ENCODE data around the gene CNOT4. TPM values are rescaled to one million over a fixed set of nuclear protein-coding genes. Genes with fewer than 3 reads are reported as not detected.

The CNOT4 gene
- total RNA-seq, 1 donor from 2014 or later, result 25.8 TPM

- no peaks in the 10 kb centered on the region for H3K4me1 ChIP-seq
- DNase-seq (no peak), ATAC-seq (no peak)
- H3K36me3 ChIP-seq, result peaks cover 21% of the 10 kb centered on the region
- no peaks in the 10 kb centered on the region for H3K27me3 ChIP-seq
- intact Hi-C loops (cut with DNase I), result no loop called here
- no peak overlapping the region for H3K4me3 ChIP-seq
- no peak overlapping the region for H3K27ac ChIP-seq
- H3K9me3 ChIP-seq, result no peaks in the 10 kb centered on the region
- TF ChIP-seq CTCF (IDR thresholded peaks at IDR 0.05), result no peak
Measured at GRCh38 chr7:135409845-135410542, 99.9 kb downstream of the CNOT4 start.

DNA sequence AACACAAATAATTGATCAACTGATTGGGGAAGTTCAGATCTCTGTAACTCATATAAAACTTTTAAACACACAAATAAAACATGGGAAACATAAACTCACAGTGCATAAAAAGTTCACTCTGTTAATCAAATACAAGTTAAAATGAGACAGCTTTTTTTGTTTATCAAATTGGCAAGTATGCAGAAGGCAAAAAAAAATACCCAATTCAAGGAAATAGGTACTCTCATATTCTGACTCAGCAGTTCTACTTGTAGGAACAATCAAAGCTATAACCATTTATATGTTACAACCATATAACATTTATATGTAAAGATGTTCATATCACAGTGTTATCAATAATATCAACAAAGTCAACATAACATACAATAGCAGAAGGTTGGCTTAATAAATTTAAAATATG is 102.0 kb downstream of the CNOT4 start:
- no peak for TF ChIP-seq CTCF (IDR thresholded peaks at IDR 0.05)
- no peaks in the 10 kb centered on the region for H3K27me3 ChIP-seq
- no peak overlapping the region for H3K27ac ChIP-seq
- intact Hi-C loops (cut with DNase I), result no loop called here
- peaks cover 16% of the 10 kb centered on the region for H3K36me3 ChIP-seq
- no peaks in the 10 kb centered on the region for H3K4me1 ChIP-seq
- no peak for ATAC-seq
- H3K9me3 ChIP-seq, result no peaks in the 10 kb centered on the region
- no peak overlapping the region for H3K4me3 ChIP-seq
- no peak for DNase-seq

GRCh38 chr7:135406918-135407317 is 103.0 kb downstream of the CNOT4 start:
- no peak for DNase-seq
- Histone ChIP-seq H3K27ac (no peak overlapping the region), H3K36me3 (peaks cover 15% of the 10 kb centered on the region), H3K9me3 (no peaks in the 10 kb centered on the region), H3K4me1 (no peaks in the 10 kb centered on the region), H3K27me3 (no peaks in the 10 kb centered on the region), H3K4me3 (no peak overlapping the region)
- ATAC-seq, result no peak
- no peak for TF ChIP-seq CTCF (IDR thresholded peaks at IDR 0.05)
- intact Hi-C loops (cut with DNase I), result no loop called here

DNA sequence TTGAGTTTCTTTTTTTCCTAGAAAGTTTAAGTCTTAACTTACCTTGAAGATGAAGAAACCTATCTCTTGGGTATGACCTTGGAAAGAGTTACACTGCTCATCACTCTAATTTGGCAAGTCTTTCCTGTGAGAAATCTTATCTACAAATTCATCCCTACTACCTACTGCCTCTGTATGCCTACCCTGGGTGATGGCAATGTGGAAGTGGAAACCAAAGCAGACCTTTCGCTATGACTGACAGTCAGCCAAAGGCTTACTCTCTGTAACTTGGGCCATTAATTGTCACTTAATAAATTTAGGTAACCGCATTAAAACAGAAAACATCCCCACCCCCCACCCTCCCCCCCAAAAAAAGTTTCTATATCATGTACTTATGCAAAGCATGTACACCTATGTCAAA is 103.9 kb downstream of the CNOT4 start:
- H3K9me3 ChIP-seq, result no peaks in the 10 kb centered on the region
- H3K27ac ChIP-seq, result no peak overlapping the region
- intact Hi-C loops (cut with DNase I), result no loop called here
- ATAC-seq (no peak), DNase-seq (no peak)
- no peaks in the 10 kb centered on the region for H3K4me1 ChIP-seq
- peaks cover 15% of the 10 kb centered on the region for H3K36me3 ChIP-seq
- H3K4me3 ChIP-seq, result no peak overlapping the region
- no peak for TF ChIP-seq CTCF (IDR thresholded peaks at IDR 0.05)
- H3K27me3 ChIP-seq, result no peaks in the 10 kb centered on the region

DNA sequence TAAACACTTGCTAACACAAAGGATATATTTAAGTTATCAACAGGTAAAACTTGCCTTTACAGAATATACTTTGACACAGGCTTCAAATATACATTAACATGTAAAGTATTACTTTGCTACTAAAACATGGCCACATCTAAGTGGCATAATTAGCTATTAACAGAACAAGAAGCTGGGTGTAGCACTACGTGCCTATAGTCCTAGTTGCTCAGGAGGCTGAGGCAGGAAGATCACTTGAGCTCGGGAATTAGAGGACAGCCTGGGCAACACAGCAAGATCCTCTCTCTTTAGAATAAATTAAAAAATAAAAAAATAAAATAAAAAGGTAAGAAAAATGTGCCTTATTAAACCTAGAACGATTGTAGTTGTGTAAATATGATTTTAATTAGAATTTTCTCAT is 106.6 kb downstream of the CNOT4 start:
- Histone ChIP-seq H3K4me3 (no peak overlapping the region), H3K27me3 (no peaks in the 10 kb centered on the region), H3K9me3 (no peaks in the 10 kb centered on the region), H3K27ac (no peak overlapping the region), H3K36me3 (peaks cover 9% of the 10 kb centered on the region), H3K4me1 (no peaks in the 10 kb centered on the region)
- no peak for DNase-seq
- intact Hi-C loops (cut with DNase I), result no loop called here
- TF ChIP-seq CTCF (IDR thresholded peaks at IDR 0.05), result no peak
- ATAC-seq, result no peak

- H3K4me1 ChIP-seq, result no peaks in the 10 kb centered on the region
- TF ChIP-seq CTCF (IDR thresholded peaks at IDR 0.05), result no peak
- intact Hi-C loops (cut with DNase I), result no loop called here
Measured at GRCh38 chr7:135397689-135398088, 112.2 kb downstream of the CNOT4 start.

More at GRCh38 chr7:135397689-135398088, 112.2 kb downstream of the CNOT4 start:
- Histone ChIP-seq H3K4me3 (no peak overlapping the region), H3K9me3 (no peaks in the 10 kb centered on the region), H3K36me3 (peaks cover 35% of the 10 kb centered on the region), H3K27ac (no peak overlapping the region), H3K27me3 (no peaks in the 10 kb centered on the region)
- ATAC-seq (no peak), DNase-seq (no peak)

All from upper lobe of right lung (tissue), 1 donor.